ENCODE data around the gene SLC10A7. TPM values are rescaled to one million over a fixed set of nuclear protein-coding genes. Genes with fewer than 3 reads are reported as not detected.

The SLC10A7 gene
- total and polyA plus RNA-seq, 9 of the 15 experiments (the other 6 are each of a cell fraction or from before 2014, with no cell fraction given), result 6.4 to 22.8 (median 16.1) TPM

DNA sequence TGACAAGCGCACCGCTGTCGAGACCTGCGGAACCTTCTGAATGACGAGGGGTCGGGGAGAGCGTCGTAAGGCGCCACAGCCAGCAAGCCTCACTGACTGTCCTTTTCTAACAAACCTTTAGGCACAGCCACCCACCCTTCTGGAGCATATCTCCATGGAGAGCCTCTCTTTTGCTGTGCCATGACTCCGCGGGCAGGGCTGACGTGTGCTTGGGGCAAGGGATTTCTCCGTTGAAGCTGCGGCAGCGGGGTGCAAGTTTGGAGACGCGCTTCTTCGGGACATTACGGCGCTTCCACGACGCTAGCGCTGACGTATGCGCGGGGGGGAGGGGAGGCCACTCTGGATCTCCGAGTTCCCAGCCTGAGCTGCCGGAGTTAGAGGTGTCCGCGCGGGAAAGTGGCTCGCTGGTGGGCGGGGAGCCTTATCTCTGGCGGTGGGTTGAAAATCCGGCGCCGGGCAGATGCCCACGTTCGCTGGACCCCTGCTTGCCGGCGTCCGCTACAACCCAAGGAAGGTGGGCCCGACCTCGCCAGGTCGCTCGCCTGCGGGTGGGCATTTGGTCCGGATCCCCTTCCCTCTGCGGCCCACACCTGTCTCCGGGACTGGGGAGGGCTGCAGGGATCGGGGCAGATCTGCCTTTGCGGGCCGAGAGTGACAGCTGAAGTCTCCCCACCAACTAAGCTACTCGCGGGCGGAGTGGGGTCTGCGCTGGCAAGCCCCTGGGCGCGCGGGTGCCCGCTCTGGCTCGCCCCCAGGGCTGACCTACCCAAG lies 543 bp upstream of the SLC10A7 start:
- peak overlapping the region; percentile 95 for H3K27ac ChIP-seq (ENCODE audit: extremely low read depth, low read depth, low read length)
- H3K9me3 ChIP-seq (replicated peaks; ENCODE audit: control insufficient read depth, insufficient read depth, low read depth, low read length), result no peaks in the 10 kb centered on the region
- peaks cover 52% of the 10 kb centered on the region for H3K79me2 ChIP-seq (ENCODE audit: control insufficient read depth, insufficient read depth, low read length)
- H3K9me1 ChIP-seq (ENCODE audit: control insufficient read depth, insufficient read depth, low read length), result no peaks in the 10 kb centered on the region
- H3K4me3 ChIP-seq, result peak overlapping the region; percentile 85
- H3K36me3 ChIP-seq (ENCODE audit: control insufficient read depth, insufficient read depth, low read length), result no peaks in the 10 kb centered on the region
- ATAC-seq, result peak; percentile 84
- in situ Hi-C loops (cut with MboI), result no loop called here
- H3K4me1 ChIP-seq (replicated peaks in 1 of 2; ENCODE audit: control insufficient read depth in 2 of 2, insufficient read depth in 2 of 2, low read length in 2 of 2), result peaks cover 16 to 18% of the 10 kb centered on the region in 2 experiments; a peak in 4 of 5 replicates
- BruUV-seq (replicated peaks), result TSS peak; percentile 85
- ChIA-PET POLR2A (interaction anchor here (0.5 to 1.1 kb wide), 8 partner anchors 10 to 1129 kb away, joined by 3 to 4 read pairs (median 3); no protein-coding TSS in a partner anchor), CTCF (ENCODE audit: low intra/inter-chr PET ratio) (no interaction called here)
- FAIRE-seq, result peak; percentile 52
- peak overlapping the region; percentile 95 to 99 for H3K9ac ChIP-seq (ENCODE audit: insufficient read depth in 1 of 2, low read depth in 2 of 2, low read length in 2 of 2)
- DNase-seq (ENCODE audit: extremely low read depth in 1 of 4, low spot score in 3 of 4), result peak; percentile 82 to 92 (median 86)
- no peaks in the 10 kb centered on the region for H4K20me1 ChIP-seq (replicated peaks; ENCODE audit: control insufficient read depth, insufficient read depth, low read length)
- intact Hi-C loops (cut with micrococcal nuclease), result loop anchor here (5.0 to 10.0 kb wide), 2 partner anchors 180 to 1093 kb away; partner anchors contain the start of gene TMEM184C
- H3K27me3 ChIP-seq (ENCODE audit: control insufficient read depth in 2 of 2, insufficient read depth in 2 of 2, low read length in 2 of 2), result no peaks in the 10 kb centered on the region
- WGBS (ENCODE audit: insufficient coverage, low coverage, missing lambda C conversion rate), result under 1% methylated on average over 53 of the region's 62 CpGs
- H2AFZ ChIP-seq (ENCODE audit: low read depth, low read length), result peak overlapping the region; percentile 100
- peak overlapping the region; percentile 100 for H3K4me2 ChIP-seq (ENCODE audit: insufficient read depth, low read length)
- peak in 1 of 2 experiments; percentile 87; a peak in 2 of 4 replicates for TF ChIP-seq ARNT (IDR thresholded peaks at IDR 0.05)
- TF ChIP-seq ZNF668 (CRISPR knock-in tag; IDR thresholded peaks at IDR 0.05), result no peak
- no peak for TF ChIP-seq RBM17 (IDR thresholded peaks at IDR 0.05; ENCODE audit: borderline replicate concordance, low read depth, low read length)
- TF ChIP-seq WHSC1 (IDR thresholded peaks at IDR 0.05; ENCODE audit: low read length), result no peak
- TF ChIP-seq NFRKB (IDR thresholded peaks at IDR 0.05; ENCODE audit: low read depth), result no peak
- peak; percentile 80 for TF ChIP-seq JUND (IDR thresholded peaks at IDR 0.05; ENCODE audit: borderline replicate concordance, low read depth, low read length)
- TF ChIP-seq JUND (tag; IDR thresholded peaks at IDR 0.05; ENCODE audit: borderline replicate concordance, low read depth, low read length), result peak; percentile 35; the same call in 1 of the 3 replicates
- no peak for TF ChIP-seq SNIP1 (IDR thresholded peaks at IDR 0.05; ENCODE audit: low read depth)
- TF ChIP-seq POLR2B (IDR thresholded peaks at IDR 0.05; ENCODE audit: low read depth, partially characterized antibody), result peak; percentile 62
- no peak for TF ChIP-seq NCOR1 (IDR thresholded peaks at IDR 0.05)
- TF ChIP-seq, protein P1, sequence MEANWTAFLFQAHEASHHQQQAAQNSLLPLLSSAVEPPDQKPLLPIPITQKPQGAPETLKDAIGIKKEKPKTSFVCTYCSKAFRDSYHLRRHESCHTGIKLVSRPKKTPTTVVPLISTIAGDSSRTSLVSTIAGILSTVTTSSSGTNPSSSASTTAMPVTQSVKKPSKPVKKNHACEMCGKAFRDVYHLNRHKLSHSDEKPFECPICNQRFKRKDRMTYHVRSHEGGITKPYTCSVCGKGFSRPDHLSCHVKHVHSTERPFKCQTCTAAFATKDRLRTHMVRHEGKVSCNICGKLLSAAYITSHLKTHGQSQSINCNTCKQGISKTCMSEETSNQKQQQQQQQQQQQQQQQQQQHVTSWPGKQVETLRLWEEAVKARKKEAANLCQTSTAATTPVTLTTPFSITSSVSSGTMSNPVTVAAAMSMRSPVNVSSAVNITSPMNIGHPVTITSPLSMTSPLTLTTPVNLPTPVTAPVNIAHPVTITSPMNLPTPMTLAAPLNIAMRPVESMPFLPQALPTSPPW (CRISPR knock-in tag; IDR thresholded peaks at IDR 0.05), result peak; percentile 77
- TF ChIP-seq ATF7 (IDR thresholded peaks at IDR 0.05), result peak; percentile 88
- no peak for TF ChIP-seq CCAR2 (IDR thresholded peaks at IDR 0.05; ENCODE audit: low read depth, low read length)
- TF ChIP-seq, protein P2, sequence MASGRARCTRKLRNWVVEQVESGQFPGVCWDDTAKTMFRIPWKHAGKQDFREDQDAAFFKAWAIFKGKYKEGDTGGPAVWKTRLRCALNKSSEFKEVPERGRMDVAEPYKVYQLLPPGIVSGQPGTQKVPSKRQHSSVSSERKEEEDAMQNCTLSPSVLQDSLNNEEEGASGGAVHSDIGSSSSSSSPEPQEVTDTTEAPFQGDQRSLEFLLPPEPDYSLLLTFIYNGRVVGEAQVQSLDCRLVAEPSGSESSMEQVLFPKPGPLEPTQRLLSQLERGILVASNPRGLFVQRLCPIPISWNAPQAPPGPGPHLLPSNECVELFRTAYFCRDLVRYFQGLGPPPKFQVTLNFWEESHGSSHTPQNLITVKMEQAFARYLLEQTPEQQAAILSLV (tag; IDR thresholded peaks at IDR 0.05), result no peak
- TF ChIP-seq, protein P3, sequence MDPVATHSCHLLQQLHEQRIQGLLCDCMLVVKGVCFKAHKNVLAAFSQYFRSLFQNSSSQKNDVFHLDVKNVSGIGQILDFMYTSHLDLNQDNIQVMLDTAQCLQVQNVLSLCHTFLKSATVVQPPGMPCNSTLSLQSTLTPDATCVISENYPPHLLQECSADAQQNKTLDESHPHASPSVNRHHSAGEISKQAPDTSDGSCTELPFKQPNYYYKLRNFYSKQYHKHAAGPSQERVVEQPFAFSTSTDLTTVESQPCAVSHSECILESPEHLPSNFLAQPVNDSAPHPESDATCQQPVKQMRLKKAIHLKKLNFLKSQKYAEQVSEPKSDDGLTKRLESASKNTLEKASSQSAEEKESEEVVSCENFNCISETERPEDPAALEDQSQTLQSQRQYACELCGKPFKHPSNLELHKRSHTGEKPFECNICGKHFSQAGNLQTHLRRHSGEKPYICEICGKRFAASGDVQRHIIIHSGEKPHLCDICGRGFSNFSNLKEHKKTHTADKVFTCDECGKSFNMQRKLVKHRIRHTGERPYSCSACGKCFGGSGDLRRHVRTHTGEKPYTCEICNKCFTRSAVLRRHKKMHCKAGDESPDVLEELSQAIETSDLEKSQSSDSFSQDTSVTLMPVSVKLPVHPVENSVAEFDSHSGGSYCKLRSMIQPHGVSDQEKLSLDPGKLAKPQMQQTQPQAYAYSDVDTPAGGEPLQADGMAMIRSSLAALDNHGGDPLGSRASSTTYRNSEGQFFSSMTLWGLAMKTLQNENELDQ (CRISPR knock-in tag; IDR thresholded peaks at IDR 0.05; ENCODE audit: borderline replicate concordance), result 0 out of 2 replicates have a peak, but pooled peaks have one; percentile 72
- TF ChIP-seq ARID1B (IDR thresholded peaks at IDR 0.05), result no peak
- no peak for TF ChIP-seq SIRT6 (IDR thresholded peaks at IDR 0.05; ENCODE audit: low read depth, low read length)
- peak; percentile 74 for TF ChIP-seq MAFK (IDR thresholded peaks at IDR 0.05; ENCODE audit: low read length)

Measured in K562 (cell line).